ENCODE data around the gene CAMK1D.
A peak's percentile ranks its signal among the peaks of the same experiment; 100 is the strongest.

The CAMK1D gene

DNA sequence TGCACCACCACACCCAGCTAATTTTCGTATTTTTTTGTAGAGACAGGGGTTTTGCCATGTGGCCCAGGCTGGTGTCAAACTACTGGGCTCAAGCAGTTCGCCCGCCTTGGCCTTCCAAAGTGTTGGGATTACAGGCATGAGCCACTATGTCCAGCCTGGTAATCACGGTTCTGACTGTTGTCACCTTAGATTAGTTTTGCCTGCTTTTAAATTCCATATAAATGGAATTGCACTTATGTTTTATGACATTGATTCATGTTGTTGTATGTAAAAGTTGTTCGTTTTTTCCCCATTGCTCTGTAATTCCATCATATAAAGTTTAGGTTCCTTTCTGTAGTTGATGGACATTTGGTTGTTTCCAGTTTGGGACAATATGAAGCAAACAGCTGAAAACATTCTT lies 106.0 kb downstream of the CAMK1D start:
- TF ChIP-seq, protein P1, sequence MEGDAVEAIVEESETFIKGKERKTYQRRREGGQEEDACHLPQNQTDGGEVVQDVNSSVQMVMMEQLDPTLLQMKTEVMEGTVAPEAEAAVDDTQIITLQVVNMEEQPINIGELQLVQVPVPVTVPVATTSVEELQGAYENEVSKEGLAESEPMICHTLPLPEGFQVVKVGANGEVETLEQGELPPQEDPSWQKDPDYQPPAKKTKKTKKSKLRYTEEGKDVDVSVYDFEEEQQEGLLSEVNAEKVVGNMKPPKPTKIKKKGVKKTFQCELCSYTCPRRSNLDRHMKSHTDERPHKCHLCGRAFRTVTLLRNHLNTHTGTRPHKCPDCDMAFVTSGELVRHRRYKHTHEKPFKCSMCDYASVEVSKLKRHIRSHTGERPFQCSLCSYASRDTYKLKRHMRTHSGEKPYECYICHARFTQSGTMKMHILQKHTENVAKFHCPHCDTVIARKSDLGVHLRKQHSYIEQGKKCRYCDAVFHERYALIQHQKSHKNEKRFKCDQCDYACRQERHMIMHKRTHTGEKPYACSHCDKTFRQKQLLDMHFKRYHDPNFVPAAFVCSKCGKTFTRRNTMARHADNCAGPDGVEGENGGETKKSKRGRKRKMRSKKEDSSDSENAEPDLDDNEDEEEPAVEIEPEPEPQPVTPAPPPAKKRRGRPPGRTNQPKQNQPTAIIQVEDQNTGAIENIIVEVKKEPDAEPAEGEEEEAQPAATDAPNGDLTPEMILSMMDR (IDR thresholded peaks at IDR 0.05): no peak
- Histone ChIP-seq H3K27ac (no peak overlapping the region), H3K4me3 (no peak overlapping the region)
- DNase-seq (ENCODE audit: low spot score): no peak

DNA sequence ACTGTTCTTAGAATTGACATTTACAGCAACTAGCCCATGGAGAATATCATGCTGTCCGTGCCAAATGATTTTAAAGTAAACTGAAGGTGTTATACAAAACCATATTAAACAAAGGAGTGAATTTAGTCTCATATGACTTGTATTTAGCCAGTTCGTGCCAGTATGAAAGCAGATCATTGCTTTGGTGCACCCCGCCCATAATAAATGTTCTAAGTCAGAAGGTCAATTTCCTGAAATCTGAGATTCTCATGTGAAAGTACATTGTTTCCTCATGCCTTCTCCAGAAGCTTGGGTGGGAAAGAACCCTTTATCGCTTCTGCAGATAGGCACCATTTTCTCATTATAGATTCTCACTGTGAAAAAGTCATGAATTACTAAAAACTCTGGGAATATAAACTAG lies 106.4 kb downstream of the CAMK1D start:
- Histone ChIP-seq H3K4me3 (no peak overlapping the region), H3K27ac (no peak overlapping the region)
- TF ChIP-seq, protein P1 (IDR thresholded peaks at IDR 0.05): no peak
- DNase-seq (ENCODE audit: low spot score): no peak

DNA sequence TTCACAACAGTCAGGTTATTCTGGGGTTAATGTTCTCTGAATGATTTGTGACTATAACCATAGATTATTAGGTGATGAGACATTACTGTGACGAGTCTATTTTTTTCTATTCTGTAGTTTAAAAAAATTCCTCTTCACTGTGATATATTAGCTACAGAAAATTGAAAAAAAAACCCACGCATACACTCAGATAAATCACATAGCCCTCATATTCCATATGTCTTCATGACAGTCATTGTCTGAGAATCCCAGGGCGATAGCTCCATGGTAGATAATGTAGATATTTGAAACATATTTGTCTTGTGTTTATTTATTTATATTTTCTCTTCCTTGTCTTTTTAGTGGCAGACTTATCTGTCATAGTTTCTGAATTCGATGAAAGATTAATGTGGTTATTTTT lies 110.0 kb downstream of the CAMK1D start:
- Histone ChIP-seq H3K27ac (no peak overlapping the region), H3K4me3 (peak overlapping the region; percentile 31)
- no peak for DNase-seq (ENCODE audit: low spot score)
- TF ChIP-seq, protein P1 (IDR thresholded peaks at IDR 0.05): no peak

DNA sequence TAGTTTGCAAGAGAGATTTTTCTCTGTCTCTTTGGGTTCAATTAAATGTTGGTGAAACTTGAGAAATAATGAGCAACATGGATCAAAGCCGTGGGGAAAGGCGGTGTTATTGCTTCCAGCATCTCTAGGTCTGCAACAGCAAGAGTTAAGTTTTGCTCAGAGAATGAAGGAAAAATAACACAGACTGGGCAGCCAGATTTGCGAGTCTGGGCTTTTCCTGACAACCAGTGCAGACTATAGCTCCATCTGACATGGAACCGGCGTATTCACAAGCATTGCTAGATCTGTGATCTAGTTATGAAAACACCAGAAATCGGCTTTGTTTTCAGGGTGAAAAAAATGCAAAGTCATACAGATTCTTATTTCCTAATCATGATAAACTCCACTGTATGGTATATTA lies 110.4 kb downstream of the CAMK1D start:
- DNase-seq (ENCODE audit: low spot score): no peak
- TF ChIP-seq, protein P1 (IDR thresholded peaks at IDR 0.05): no peak
- H3K4me3 ChIP-seq: peak overlapping the region; percentile 31
- no peak overlapping the region for H3K27ac ChIP-seq

DNA sequence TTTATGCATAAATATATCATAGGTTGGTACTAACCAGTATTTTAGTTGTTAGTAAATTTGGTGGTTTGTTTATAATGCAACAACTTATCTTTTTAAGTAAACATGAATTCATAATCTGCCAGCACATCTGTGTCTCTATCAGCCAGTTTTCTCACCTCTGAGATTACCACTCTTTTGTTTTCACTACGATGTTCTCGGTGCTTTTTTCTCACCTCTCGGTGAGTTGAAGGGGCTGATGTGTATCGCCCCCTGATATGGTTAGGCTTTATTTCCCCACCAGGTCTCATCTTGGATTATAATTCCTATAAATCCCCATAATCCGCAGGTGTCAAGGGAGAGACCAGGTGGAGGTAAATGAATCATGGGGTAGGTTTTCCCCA lies 114.1 kb downstream of the CAMK1D start:
- H3K4me3 ChIP-seq: no peak overlapping the region

DNA sequence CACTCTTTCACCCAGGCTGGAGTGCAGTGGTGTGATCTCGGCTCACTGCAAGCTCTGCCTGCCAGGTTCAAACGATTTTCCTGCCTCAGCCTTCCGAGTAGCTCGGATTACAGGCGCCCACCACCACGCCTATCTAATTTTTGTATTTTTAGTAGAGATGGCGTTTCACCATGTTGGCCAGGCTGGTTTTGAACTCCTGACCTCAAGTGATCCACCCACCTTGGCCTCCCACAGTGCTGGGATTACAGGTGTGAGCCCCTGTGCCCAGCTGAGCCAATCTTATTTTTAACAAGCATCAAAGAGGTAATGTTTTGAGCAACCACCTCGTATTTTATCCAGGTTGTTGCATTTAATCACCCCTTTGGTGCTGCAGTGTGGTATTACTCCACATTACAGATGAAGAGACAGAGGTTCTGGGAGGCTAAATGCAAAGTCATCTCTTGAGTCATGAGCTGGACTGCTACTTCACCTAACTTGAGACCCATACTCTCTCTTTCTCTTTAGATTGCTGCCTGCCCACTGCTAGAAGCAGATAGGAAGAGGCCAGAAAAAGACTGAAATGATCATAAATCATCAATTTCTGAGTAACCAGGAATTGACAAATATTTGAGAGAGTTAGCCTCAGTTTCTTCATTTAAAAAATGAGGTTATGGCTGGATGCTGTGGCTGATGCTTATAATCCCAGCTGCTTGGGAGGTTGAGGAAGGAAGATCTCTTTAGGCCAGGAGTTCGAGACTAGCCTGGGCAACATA lies 116.2 kb downstream of the CAMK1D start:
- Histone ChIP-seq H3K4me3 (no peak overlapping the region), H3K27ac (no peak overlapping the region)
- TF ChIP-seq, protein P1 (IDR thresholded peaks at IDR 0.05): no peak
- DNase-seq (ENCODE audit: low spot score): no peak

More for the DNA sequence above, 114.1 kb downstream of the CAMK1D start:
- no peak for DNase-seq (ENCODE audit: low spot score)
- H3K27ac ChIP-seq: no peak overlapping the region
- TF ChIP-seq, protein P1 (IDR thresholded peaks at IDR 0.05): no peak

DNA sequence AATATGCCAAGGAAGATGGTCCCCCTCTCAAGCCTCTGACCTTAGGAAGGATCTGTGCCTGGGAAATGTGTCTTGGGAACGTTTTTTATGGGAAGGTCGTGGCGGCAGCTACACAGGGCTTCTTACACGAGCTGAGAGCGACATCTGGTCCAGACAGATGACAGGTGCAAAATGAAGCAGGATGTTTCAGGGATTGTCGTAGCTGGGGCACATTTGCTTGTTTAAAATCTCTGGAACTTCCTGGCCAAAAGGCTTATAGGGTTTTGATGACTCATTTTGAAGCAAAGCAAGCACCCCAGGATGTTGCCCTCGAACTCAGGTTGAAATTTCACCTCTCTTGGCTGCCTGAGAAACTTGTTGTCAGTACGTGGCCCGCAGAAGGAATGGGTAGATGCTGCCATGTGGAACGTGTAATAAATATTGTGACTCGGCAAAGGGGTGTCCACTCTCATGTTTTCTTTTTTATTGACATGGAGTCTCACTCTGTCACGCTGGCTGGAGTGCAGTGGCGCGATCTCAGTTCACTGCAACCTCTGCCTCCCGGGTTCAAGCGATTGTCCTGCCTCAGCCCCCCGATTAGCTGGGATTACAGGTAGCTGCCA lies 117.5 kb downstream of the CAMK1D start:
- TF ChIP-seq, protein P1 (IDR thresholded peaks at IDR 0.05): no peak
- H3K4me3 ChIP-seq: no peak overlapping the region
- DNase-seq (ENCODE audit: low spot score): no peak
- no peak overlapping the region for H3K27ac ChIP-seq
